GM19351 (cell line): Measurements from ENCODE around the gene CLDN17.

Source experiments
- ATAC-seq: cut with Tn5 transposase; IDR thresholded peaks from one replicate; pipeline ENCODE4 v1.9.1; 2021; ENCODE audit warnings: mild to moderate bottlenecking, moderate library complexity; ENCODE audit not compliant: unreplicated experiment

Gene CLDN17

DNA sequence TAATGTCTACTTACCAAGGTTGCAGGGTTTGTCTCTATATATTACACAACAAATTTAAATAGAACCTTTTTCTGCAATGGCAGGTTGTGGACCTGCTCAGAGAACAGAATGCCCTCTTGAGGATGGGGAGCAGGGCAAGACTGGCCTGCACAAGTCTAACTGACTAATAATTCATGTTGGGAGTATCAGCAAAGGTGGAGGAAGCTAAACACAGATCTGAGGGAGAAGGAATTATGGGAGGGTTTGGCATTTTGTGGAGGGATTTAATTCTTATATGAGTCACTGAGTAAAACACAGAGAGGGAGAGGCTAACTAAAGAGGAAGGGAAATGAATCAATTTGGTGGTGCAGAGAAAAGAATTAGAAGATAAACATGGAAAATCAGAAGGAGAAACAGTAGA is 40.0 kb downstream of the CLDN17 start:
- ATAC-seq: no peak

DNA sequence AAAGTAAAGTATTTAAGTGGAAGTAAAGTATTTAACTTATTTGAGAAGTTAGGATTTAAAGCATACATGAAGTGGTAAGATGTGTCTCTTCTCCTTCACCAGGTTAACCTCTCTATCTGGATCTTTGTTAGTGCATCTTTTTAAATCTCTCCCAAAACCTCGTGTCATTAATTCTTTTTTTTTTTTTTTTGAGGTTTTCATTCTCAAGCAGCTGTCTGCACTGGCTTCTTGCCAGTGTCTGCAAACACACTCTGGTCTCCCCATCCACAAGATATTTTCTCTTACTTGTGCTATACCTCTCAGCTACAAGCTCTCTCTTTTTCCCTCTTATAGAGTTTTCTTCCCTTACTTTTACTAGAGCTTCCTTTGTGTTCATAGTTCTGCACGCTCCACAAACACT is 49.0 kb downstream of the CLDN17 start:
- ATAC-seq: no peak

DNA sequence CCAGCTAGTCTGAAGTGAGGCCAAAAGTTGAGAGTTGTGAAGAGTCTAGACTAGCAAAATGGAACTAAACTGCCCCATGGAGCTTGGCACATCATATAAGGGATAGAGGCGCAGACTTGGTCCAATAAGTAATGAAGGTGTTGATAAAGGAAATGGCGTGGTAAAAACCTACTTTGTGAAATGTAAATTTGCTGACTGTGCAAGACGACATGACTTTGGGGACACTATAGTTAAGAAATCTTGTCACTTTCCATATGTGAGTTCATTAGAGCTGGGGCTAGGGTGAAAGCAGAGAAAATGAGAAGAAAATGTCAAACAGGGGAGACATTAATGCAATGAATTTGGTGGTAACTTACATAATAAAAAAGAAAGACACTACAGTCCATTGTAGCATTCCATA is 50.1 kb downstream of the CLDN17 start:
- no peak for ATAC-seq
